HG03064 (cell line): ENCODE results near the gene ADAMTSL1.

Experiments used
- ATAC-seq: cut with Tn5 transposase; IDR thresholded peaks from one replicate; pipeline ENCODE4 v1.9.1; 2021; ENCODE audit warnings: low read depth; ENCODE audit not compliant: unreplicated experiment

Gene ADAMTSL1

DNA sequence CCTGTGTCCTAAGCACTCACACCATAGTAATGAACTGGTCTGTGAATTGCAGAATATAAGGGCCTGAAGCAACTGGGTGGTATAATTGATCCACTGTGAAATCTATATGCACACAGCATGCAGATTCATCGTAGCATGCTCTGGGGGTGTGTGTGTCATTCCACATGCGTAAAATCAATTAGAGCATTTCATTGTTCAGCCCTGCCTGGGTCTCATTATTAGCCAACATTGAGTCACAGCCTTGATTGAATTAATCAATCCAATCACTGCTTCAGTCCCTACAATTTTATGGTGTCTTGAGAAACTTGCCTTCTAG lies 248.0 kb downstream of the ADAMTSL1 start:
- no peak for ATAC-seq

GRCh38 chr9:18722882-18723281 lies 248.9 kb downstream of the ADAMTSL1 start:
- ATAC-seq, result no peak

DNA sequence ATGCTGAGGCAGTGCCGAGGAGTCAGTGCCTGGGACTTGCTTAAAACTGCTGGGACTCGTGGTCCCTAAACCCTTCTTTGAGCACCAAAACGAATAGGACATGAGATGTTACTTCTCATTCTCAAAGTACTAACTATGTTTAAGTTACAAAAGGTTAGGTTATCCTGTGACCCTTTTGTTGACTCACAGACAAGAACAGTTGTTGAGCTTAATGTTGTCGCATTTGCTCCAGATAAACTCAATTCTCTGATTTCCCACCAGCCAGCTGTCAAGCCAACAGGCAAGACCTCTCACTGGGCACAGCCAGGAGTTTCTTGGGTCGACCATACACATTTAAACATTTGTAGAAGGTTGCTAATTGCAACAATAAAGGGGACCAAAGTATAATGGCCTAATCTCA lies 249.4 kb downstream of the ADAMTSL1 start:
- no peak for ATAC-seq

GRCh38 chr9:18726546-18726945 lies 252.6 kb downstream of the ADAMTSL1 start:
- no peak for ATAC-seq

DNA sequence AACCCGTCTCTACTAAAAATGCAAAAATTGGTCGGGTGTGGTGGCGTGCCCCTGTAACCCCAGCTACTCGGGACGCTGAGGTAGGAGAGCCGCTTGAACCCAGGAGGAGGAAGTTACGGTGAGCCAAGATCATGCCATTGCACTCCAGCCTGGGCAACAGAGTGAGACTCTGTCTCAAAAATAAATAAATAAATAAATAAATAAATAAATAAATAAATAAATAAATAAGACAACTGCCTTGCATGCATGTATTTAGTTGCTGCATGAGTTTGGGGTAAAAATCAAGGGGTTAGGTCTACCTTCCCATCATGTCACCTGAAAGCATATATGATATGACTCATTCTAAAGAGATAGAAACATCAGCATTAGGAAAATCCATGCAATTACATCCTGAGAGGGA lies 254.0 kb downstream of the ADAMTSL1 start:
- no peak for ATAC-seq

GRCh38 chr9:18728642-18729041 lies 254.7 kb downstream of the ADAMTSL1 start:
- no peak for ATAC-seq

GRCh38 chr9:18730241-18730640 lies 256.3 kb downstream of the ADAMTSL1 start:
- no peak for ATAC-seq

DNA sequence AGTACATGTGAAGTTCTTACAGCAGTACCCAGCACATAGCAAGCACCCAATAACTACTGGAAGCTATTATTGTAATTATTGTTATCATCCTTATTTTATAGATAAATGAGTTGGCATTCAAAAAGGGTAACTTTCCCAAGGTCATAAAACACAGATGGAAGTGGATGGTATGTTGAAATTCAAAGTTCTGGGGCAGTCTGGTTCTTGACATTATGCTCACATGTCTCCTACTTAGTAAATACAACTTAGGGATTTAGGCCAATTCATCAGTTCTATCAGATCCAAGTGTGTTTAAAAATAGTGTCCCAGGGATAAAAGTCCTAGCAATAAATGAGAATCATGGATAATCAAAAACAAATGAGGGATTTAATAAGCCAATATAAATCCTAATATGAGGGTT lies 265.2 kb downstream of the ADAMTSL1 start:
- ATAC-seq, result no peak

- no peak for ATAC-seq
Observed at GRCh38 chr9:18739641-18740318, 265.8 kb downstream of the ADAMTSL1 start.

GRCh38 chr9:18741359-18741758 lies 267.4 kb downstream of the ADAMTSL1 start:
- no peak for ATAC-seq

- ATAC-seq, result no peak
Observed at GRCh38 chr9:18741945-18742344, 268.0 kb downstream of the ADAMTSL1 start.

GRCh38 chr9:18743421-18743820 lies 269.5 kb downstream of the ADAMTSL1 start:
- no peak for ATAC-seq

DNA sequence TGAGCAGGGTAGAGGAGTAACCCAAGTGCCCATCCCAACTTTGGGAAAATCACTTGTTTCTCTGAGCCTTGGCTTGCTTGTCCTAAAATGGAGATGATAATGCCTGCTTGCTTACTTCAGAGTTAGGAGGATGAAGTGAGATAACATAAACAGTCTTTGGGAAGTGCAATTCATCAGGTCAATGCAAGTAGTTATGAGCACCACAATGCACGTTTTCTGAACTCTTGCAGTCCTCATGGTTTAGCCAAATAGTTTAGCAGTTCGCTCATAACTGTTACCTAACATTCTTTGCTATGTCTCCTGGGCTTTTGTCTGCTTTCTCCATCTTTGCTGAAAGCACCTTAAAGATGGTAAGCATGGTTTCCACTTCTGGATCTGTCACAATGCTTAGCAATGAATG lies 270.0 kb downstream of the ADAMTSL1 start:
- no peak for ATAC-seq

DNA sequence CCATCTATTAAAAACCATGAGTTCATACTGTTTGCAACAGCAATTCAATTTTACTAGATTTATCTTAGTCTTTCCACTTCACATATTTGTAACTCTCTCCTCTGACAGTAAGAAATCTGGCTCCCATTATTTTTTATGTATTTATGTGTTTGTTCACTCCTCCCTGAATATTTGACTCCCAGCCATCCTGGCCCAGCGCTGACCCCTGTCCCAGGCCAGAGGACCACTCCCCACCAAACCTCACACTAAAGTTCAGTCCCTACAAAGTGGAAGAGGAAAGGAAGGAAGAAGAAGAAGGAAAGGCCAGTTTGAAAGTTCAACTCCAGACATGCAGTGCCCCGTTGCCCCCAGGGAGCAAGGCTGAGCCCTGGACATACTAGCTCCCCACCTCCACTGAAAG lies 271.8 kb downstream of the ADAMTSL1 start:
- no peak for ATAC-seq

- no peak for ATAC-seq
Observed at GRCh38 chr9:18746631-18747030, 272.7 kb downstream of the ADAMTSL1 start.

- no peak for ATAC-seq
Observed at GRCh38 chr9:18747595-18747994, 273.6 kb downstream of the ADAMTSL1 start.

DNA sequence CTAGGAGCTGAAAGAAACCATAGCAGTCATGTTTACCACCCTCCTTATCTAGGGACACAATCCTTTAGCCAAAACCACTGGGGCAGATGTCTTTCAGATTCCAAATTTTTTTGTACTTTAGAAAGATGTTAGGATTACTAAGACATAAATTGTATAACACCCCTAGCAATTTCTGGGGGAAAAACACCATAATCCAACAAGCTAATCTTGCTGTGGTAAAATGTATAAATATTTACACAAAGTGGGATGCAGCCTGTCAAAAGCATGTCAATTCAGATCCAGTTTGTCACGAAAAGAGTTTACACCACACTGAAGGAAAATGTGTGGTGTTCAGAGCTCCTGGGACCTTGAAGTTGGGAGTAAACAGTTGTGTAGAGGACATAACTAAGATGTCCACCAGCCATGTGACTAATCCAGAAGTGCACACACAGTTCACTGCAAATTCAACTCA lies 274.3 kb downstream of the ADAMTSL1 start:
- ATAC-seq, result no peak

- ATAC-seq, result no peak
Observed at GRCh38 chr9:18749711-18750110, 275.8 kb downstream of the ADAMTSL1 start.

- ATAC-seq, result no peak
Observed at GRCh38 chr9:18753904-18754303, 280.0 kb downstream of the ADAMTSL1 start.

DNA sequence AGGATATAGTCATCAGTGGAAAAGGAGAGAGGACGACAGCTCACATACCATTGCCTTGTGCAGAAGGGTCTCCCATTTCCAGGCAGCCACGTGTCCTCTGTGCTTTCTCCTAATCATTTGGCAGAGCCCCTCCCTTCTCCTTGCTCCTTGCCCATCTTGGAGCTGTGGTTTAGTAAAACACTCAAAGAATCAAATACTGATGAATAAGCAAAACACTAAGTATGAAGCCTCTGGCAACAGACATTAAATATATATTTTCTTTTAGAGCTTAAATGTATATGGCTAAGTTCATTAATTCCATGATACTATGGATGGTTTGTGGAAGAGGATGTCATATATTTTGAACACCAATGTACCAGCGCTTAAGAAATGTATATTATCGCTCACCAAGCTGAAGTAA lies 280.6 kb downstream of the ADAMTSL1 start:
- ATAC-seq, result no peak

- ATAC-seq, result no peak
Observed at GRCh38 chr9:18755263-18755662, 281.3 kb downstream of the ADAMTSL1 start.

- ATAC-seq, result no peak
Observed at GRCh38 chr9:18756712-18757125, 282.8 kb downstream of the ADAMTSL1 start.

GRCh38 chr9:18759827-18760226 lies 285.9 kb downstream of the ADAMTSL1 start:
- no peak for ATAC-seq
